H9 (cell line): ENCODE results near the gene AMY2B. TPM values are rescaled to one million over a fixed set of nuclear protein-coding genes. Genes with fewer than 3 reads are reported as not detected.
"Not testable (repeated sequence)": the region's sequence is repeated elsewhere in the genome, so short reads cannot be mapped to it uniquely, and the experiment has no call there.

ENCODE experiments used
- DNase-seq: peaks from one replicate; pipeline ENCODE4 v3.0.0-alpha.2; 2017
- H2AFZ ChIP-seq: one replicate; pipeline ENCODE4 v1.6.1; 2013; ENCODE audit warnings: mild to moderate bottlenecking, low read length, control low read depth, moderate library complexity
- H2AK5ac ChIP-seq: 2 replicates; pipeline ENCODE4 v1.6.1; 2013; ENCODE audit warnings: low read length, control low read depth, mixed read lengths; ENCODE audit not compliant: insufficient read length
- H2BK120ac ChIP-seq: one replicate; pipeline ENCODE4 v1.6.1; 2013; ENCODE audit warnings: low read depth, mild to moderate bottlenecking, low read length, control low read depth, inconsistent platforms; ENCODE audit not compliant: poor library complexity, severe bottlenecking
- H2BK12ac ChIP-seq: 2 replicates; pipeline ENCODE4 v1.6.1; 2013; ENCODE audit warnings: low read length, control low read depth, mixed read lengths, low read depth; ENCODE audit not compliant: insufficient read length
- H2BK15ac ChIP-seq: 2 replicates; pipeline ENCODE4 v1.6.1; 2013; ENCODE audit warnings: low read depth, low read length, control low read depth
- H2BK20ac ChIP-seq: one replicate; pipeline ENCODE4 v1.6.1; 2013; ENCODE audit warnings: low read depth, mild to moderate bottlenecking, low read length, control low read depth, inconsistent platforms; ENCODE audit not compliant: poor library complexity, severe bottlenecking
- H2BK5ac ChIP-seq: 2 replicates; pipeline ENCODE4 v1.6.1; 2013; ENCODE audit warnings: low read length, control low read depth, mixed read lengths; ENCODE audit not compliant: insufficient read length
- H3K14ac ChIP-seq: 2 replicates; pipeline ENCODE4 v1.6.1; 2013; ENCODE audit warnings: low read length, control low read depth; ENCODE audit not compliant: insufficient read depth
- H3K18ac ChIP-seq: 2 replicates; pipeline ENCODE4 v1.6.1; 2013; ENCODE audit warnings: low read depth, mild to moderate bottlenecking, mixed read lengths, low read length, control low read depth; ENCODE audit not compliant: insufficient read length
- H3K23ac ChIP-seq: 2 replicates; pipeline ENCODE4 v1.6.1; 2013; ENCODE audit warnings: low read length, control low read depth, mixed read lengths, low read depth; ENCODE audit not compliant: insufficient read length
- H3K23me2 ChIP-seq: 2 replicates; pipeline ENCODE4 v1.6.1; 2013; ENCODE audit warnings: low read depth, mild to moderate bottlenecking, mixed read lengths, low read length, control low read depth; ENCODE audit not compliant: insufficient read length, poor library complexity, severe bottlenecking
- H3K27ac ChIP-seq: 2 replicates; pipeline ENCODE4 v1.5.1; 2013; ENCODE audit warnings: low read length, control low read depth, mixed read lengths, low read depth; ENCODE audit not compliant: insufficient read length
- H3K27me3 ChIP-seq: 2 replicates; pipeline ENCODE4 v1.6.1; 2013; ENCODE audit warnings: low read length, control low read depth, inconsistent platforms; ENCODE audit not compliant: insufficient read depth
- H3K4ac ChIP-seq: 2 replicates; pipeline ENCODE4 v1.6.1; 2013; ENCODE audit warnings: low read depth, mild to moderate bottlenecking, control low read depth, inconsistent platforms, low read length, moderate library complexity
- H3K4me1 ChIP-seq: 2 replicates; pipeline ENCODE4 v1.6.1; 2013; ENCODE audit warnings: low read length, control low read depth, inconsistent platforms; ENCODE audit not compliant: insufficient read depth
- H3K4me2 ChIP-seq: 2 replicates; pipeline ENCODE4 v1.6.1; 2013; ENCODE audit warnings: low read length, control low read depth, mixed read lengths; ENCODE audit not compliant: insufficient read length, insufficient read depth
- H3K56ac ChIP-seq: 2 replicates; pipeline ENCODE4 v1.6.1; 2013; ENCODE audit warnings: low read depth, mild to moderate bottlenecking, mixed read lengths, low read length, control low read depth; ENCODE audit not compliant: insufficient read length
- H3K79me1 ChIP-seq: 2 replicates; pipeline ENCODE4 v1.6.1; 2013; ENCODE audit warnings: low read depth, mild to moderate bottlenecking, moderate library complexity, low read length, control low read depth, inconsistent platforms; ENCODE audit not compliant: insufficient read depth, poor library complexity, severe bottlenecking
- H3K79me2 ChIP-seq: 2 replicates; pipeline ENCODE4 v1.6.1; 2013; ENCODE audit warnings: low read length, control low read depth, inconsistent platforms; ENCODE audit not compliant: insufficient read depth
- H3K9ac ChIP-seq: 2 replicates; pipeline ENCODE4 v1.6.1; 2013; ENCODE audit warnings: low read length, control low read depth, mixed read lengths; ENCODE audit not compliant: insufficient read length; ENCODE audit errors: extremely low read depth
- H3K9me3 ChIP-seq: one replicate; pipeline ENCODE4 v1.6.1; 2013; ENCODE audit warnings: low read depth, low read length, inconsistent platforms; ENCODE audit not compliant: control insufficient read depth
- H3T11ph ChIP-seq: one replicate; pipeline ENCODE4 v1.6.1; 2013; ENCODE audit warnings: mild to moderate bottlenecking, low read length, control low read depth, inconsistent platforms
- H4K20me1 ChIP-seq: one replicate; pipeline ENCODE4 v1.6.1; 2013; ENCODE audit not compliant: control insufficient read depth, insufficient read length, insufficient read depth
- H4K5ac ChIP-seq: 2 replicates; pipeline ENCODE4 v1.6.1; 2013; ENCODE audit warnings: low read depth, mild to moderate bottlenecking, mixed read lengths, low read length, control low read depth; ENCODE audit not compliant: insufficient read length
- H4K8ac ChIP-seq: replicated peaks from 2 replicates; pipeline ENCODE4 v1.6.1; 2013; ENCODE audit warnings: low read length, control low read depth, mixed read lengths, low read depth; ENCODE audit not compliant: insufficient read length
- H4K91ac ChIP-seq: 2 replicates; pipeline ENCODE4 v1.6.1; 2013; ENCODE audit warnings: low read depth, mild to moderate bottlenecking, moderate library complexity, mixed read lengths, low read length, control low read depth; ENCODE audit not compliant: insufficient read length
- H3K27ac Mint-ChIP-seq, 3 experiments: 2 replicates in 2 of 3; 3 replicates in 1 of 3; pipeline ENCODE4 v1.8.0; 2020 to 2021; ENCODE audit warnings: mixed read lengths in 3 of 3, mild to moderate bottlenecking in 1 of 3, moderate library complexity in 1 of 3
- H3K27me3 Mint-ChIP-seq: 2 replicates; pipeline ENCODE4 v1.8.0; 2021; ENCODE audit warnings: low read depth, mild to moderate bottlenecking, moderate library complexity, mixed read lengths
- H3K36me3 Mint-ChIP-seq, 3 experiments: 2 replicates in 2 of 3; 3 replicates in 1 of 3; pipeline ENCODE4 v1.8.0; 2020 to 2021; ENCODE audit warnings: low read depth in 3 of 3, mixed read lengths in 3 of 3; ENCODE audit not compliant: insufficient read depth in 1 of 3
- H3K4me1 Mint-ChIP-seq, 2 experiments: 2 replicates each; pipeline ENCODE4 v1.8.0; 2020; ENCODE audit warnings: mixed read lengths in 2 of 2
- H3K4me3 Mint-ChIP-seq, 2 experiments: 2 replicates in 1 of 2; 3 replicates in 1 of 2; pipeline ENCODE4 v1.8.0; 2020 to 2021; ENCODE audit warnings: mild to moderate bottlenecking in 2 of 2, mixed read lengths in 2 of 2, moderate library complexity in 1 of 2
- H3K9me3 Mint-ChIP-seq, 2 experiments: 2 replicates in 1 of 2; 3 replicates in 1 of 2; pipeline ENCODE4 v1.8.0; 2020; ENCODE audit warnings: mild to moderate bottlenecking in 2 of 2, mixed read lengths in 2 of 2, moderate library complexity in 1 of 2
- CTCF ChIP-seq: fragments of 200-600 bp; sonication (generic); conservative IDR thresholded peaks from 3 replicates; pipeline ENCODE4 v1.8.0; 2021; ENCODE audit warnings: antibody characterized with exemption, mild to moderate bottlenecking
- WGBS: extraction: QIAGEN DNeasy Blood & Tissue Kit; methylation state at CpG from one replicate; pipeline ENCODE4 v1.1.7; 2013; ENCODE audit warnings: missing lambda C conversion rate, low lambda C conversion rate, mixed read lengths; ENCODE audit not compliant: insufficient read length; ENCODE audit errors: extremely low coverage; 5-methylcytosine and 5-hydroxymethylcytosine counted together
- total RNA-seq: library from RNA; stranded (reverse); gene quantifications from 2 replicates; pipeline ENCODE4 v1.2.1, GENCODE V29; 2021

AMY2B gene
- total RNA-seq, 1 experiment from 2014 or later: 0.90 TPM

- Histone ChIP-seq H3K4ac (no peak overlapping the region), H3K56ac (no peak overlapping the region), H2BK5ac (no peak overlapping the region), H2BK120ac (no peak overlapping the region), H3K27ac (no peak overlapping the region), H3K79me2 (no peaks in the 10 kb centered on the region), H3K9me3 (no peaks in the 10 kb centered on the region), H2BK15ac (no peak overlapping the region), H3K4me1 (no peaks in the 10 kb centered on the region), H3K27me3 (no peaks in the 10 kb centered on the region), H2AK5ac (no peak overlapping the region), H3T11ph (no peak overlapping the region), H2AFZ (no peak overlapping the region), H3K79me1 (no peaks in the 10 kb centered on the region), H4K20me1 (no peaks in the 10 kb centered on the region), H3K23me2 (no peaks in the 10 kb centered on the region), H4K8ac (no peak overlapping the region), H3K23ac (no peak overlapping the region), H3K14ac (no peak overlapping the region), H3K4me2 (no peak overlapping the region), H3K9ac (no peak overlapping the region), H4K5ac (no peak overlapping the region), H2BK20ac (no peak overlapping the region), H2BK12ac (no peak overlapping the region), H3K18ac (no peak overlapping the region), H4K91ac (no peak overlapping the region)
- TF ChIP-seq CTCF: no peak
- DNase-seq: no peak
- Mint-ChIP-seq H3K4me1 (no peaks in the 10 kb centered on the region), H3K27ac (no peak overlapping the region), H3K9me3 (peaks cover 0 to 26% of the 10 kb centered on the region in 2 experiments; a peak in 1 of 5 replicates), H3K36me3 (no peaks in the 10 kb centered on the region; a peak in 1 of 7 replicates), H3K4me3 (no peak overlapping the region), H3K27me3 (no peaks in the 10 kb centered on the region)
These were observed 4.7 kb downstream of the AMY2B start for GRCh38 chr1:103576065-103576464.

- H3K4me2 ChIP-seq, H3K9ac ChIP-seq, H3K79me2 ChIP-seq, H3K27ac Mint-ChIP-seq, H3K9me3 ChIP-seq, H3K56ac ChIP-seq, H2BK120ac ChIP-seq, H3K23me2 ChIP-seq, H4K91ac ChIP-seq, H4K20me1 ChIP-seq, DNase-seq, H3K4me1 Mint-ChIP-seq, H3K79me1 ChIP-seq, H2AFZ ChIP-seq, H3K27ac ChIP-seq, H2BK20ac ChIP-seq, H2BK15ac ChIP-seq, H3T11ph ChIP-seq, H4K5ac ChIP-seq, H3K4me1 ChIP-seq, H2AK5ac ChIP-seq, H3K4ac ChIP-seq, H3K27me3 ChIP-seq, H2BK12ac ChIP-seq, H2BK5ac ChIP-seq, H3K27me3 Mint-ChIP-seq, H3K14ac ChIP-seq, H4K8ac ChIP-seq, H3K36me3 Mint-ChIP-seq, H3K18ac ChIP-seq, H3K23ac ChIP-seq, H3K4me3 Mint-ChIP-seq: not testable (repeated sequence)
- H3K9me3 Mint-ChIP-seq: peaks cover 0 to 26% of the 10 kb centered on the region in 2 experiments; a peak in 1 of 5 replicates
- WGBS: no CpG with 5 or more reads among the region's 5 CpGs
These were observed 5.4 kb downstream of the AMY2B start for GRCh38 chr1:103576784-103577183.
